ENCODE results near the gene SHROOM1.

GRCh38 chr5:132853790-132854189, 23.3 kb upstream of the SHROOM1 start:
- TF ChIP-seq SUZ12 (IDR thresholded peaks at IDR 0.05; ENCODE audit: low read length) (no peak), EGR1 (IDR thresholded peaks at IDR 0.05; ENCODE audit: borderline replicate concordance, low read depth, low read length) (no peak), USF2 (IDR thresholded peaks at IDR 0.05; ENCODE audit: low read length) (no peak), GABPA (IDR thresholded peaks at IDR 0.05; ENCODE audit: borderline replicate concordance, insufficient read depth, low read length) (no peak), CTCF (IDR thresholded peaks at IDR 0.05; ENCODE audit: control extremely low read depth in 1 of 3, insufficient read depth in 1 of 3, low read depth in 1 of 3, low read length in 3 of 3) (no peak), POLR2A (IDR thresholded peaks at IDR 0.05; ENCODE audit: control extremely low read depth in 1 of 2, low read depth in 2 of 2, low read length in 2 of 2) (no peak), GTF2F1 (IDR thresholded peaks at IDR 0.05; ENCODE audit: borderline replicate concordance, low read depth, low read length) (no peak), FOSL1 (IDR thresholded peaks at IDR 0.05; ENCODE audit: insufficient read depth, low read depth, low read length) (no peak), RNF2 (IDR thresholded peaks at IDR 0.05; ENCODE audit: borderline replicate concordance, low read depth, low read length, missing control alignments, poor library complexity, severe bottlenecking) (no peak), EP300 (IDR thresholded peaks at IDR 0.05; ENCODE audit: borderline replicate concordance in 1 of 2, low read depth in 2 of 2, low read length in 2 of 2) (no peak)

Data from H1 (cell line).